ENCODE results near the gene CD81. TPM values are rescaled to one million over a fixed set of nuclear protein-coding genes. Genes with fewer than 3 reads are reported as not detected.

CD81 gene
- total RNA-seq, 1 experiment from 2014 or later, result 296 TPM

DNA sequence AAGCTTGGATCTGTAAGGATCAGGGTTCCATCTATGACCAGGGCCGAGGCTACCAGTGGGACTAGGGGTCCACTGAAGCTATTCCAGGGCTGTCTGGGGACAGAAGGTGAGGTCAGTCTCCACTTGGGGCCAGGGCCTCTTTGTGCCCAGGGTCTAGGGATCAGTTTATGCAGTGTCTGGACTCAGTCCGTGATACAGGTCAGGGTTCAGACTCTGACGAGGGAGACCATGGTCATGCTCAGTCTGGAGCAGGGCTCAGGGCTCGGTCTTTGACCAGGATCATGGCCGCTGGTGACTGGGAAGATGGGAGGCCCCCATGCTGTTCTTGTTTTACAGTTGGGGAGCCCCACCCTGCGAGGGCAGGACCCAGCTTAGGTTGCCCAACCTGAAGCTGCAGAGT is 35.2 kb downstream of the CD81 start:
- Histone ChIP-seq H3K4me2 (ENCODE audit: low read length) (no peak overlapping the region), H3K9ac (ENCODE audit: low read length) (no peak overlapping the region)
- POLR2A ChIA-PET, result no interaction called here

More for the DNA sequence above, 35.2 kb downstream of the CD81 start:
- Histone ChIP-seq H3K27ac (ENCODE audit: low read depth, low read length) (no peak overlapping the region), H2AFZ (ENCODE audit: low read depth, low read length, poor library complexity, severe bottlenecking) (no peak overlapping the region), H3K9me2 (ENCODE audit: insufficient read depth) (no peaks in the 10 kb centered on the region), H3K4me3 (replicated peaks in 1 of 2; ENCODE audit: low read depth in 1 of 2, low read length in 2 of 2) (no peak overlapping the region), H3K27me3 (ENCODE audit: insufficient read depth, low read length) (no peaks in the 10 kb centered on the region), H3K4me1 (ENCODE audit: control insufficient read depth in 1 of 2, insufficient read depth in 2 of 2, low read length in 2 of 2) (no peaks in the 10 kb centered on the region), H4K20me1 (ENCODE audit: insufficient read depth) (no peaks in the 10 kb centered on the region), H3K36me3 (ENCODE audit: control insufficient read depth in 1 of 2, insufficient read depth in 2 of 2, low read length in 2 of 2) (no peaks in the 10 kb centered on the region), H3K9me3 (ENCODE audit: control insufficient read depth in 1 of 2, insufficient read depth in 1 of 2, low read depth in 1 of 2, low read length in 2 of 2) (no peaks in the 10 kb centered on the region), H3K79me2 (ENCODE audit: insufficient read depth, low read length) (no peaks in the 10 kb centered on the region)
- ChIA-PET CTCF (no interaction called here), RAD21 (ENCODE audit: low non-redundant PET in 1 of 2, low total read pairs in 2 of 2, uncharacterized antibody in 2 of 2, unreplicated experiment in 2 of 2) (no interaction called here)
- no TSS peak for BruUV-seq (replicated peaks)
- TF ChIP-seq SIN3A (IDR thresholded peaks at IDR 0.05; ENCODE audit: low read depth) (no peak), POLR2A (IDR thresholded peaks at IDR 0.05; ENCODE audit: borderline replicate concordance, extremely low read depth, insufficient read depth, insufficient read length) (no peak), EZH2 (IDR thresholded peaks at IDR 0.05) (no peak), YY1 (IDR thresholded peaks at IDR 0.05; ENCODE audit: extremely low read depth, insufficient replicate concordance, low read depth, low read length) (no peak), FOSL1 (IDR thresholded peaks at IDR 0.05; ENCODE audit: low read depth) (no peak), TCF7L2 (IDR thresholded peaks at IDR 0.05; ENCODE audit: borderline replicate concordance, extremely low read depth, insufficient read depth, insufficient read length) (no peak), JUND (IDR thresholded peaks at IDR 0.05) (no peak), ZFX (IDR thresholded peaks at IDR 0.05) (no peak), ELF1 (IDR thresholded peaks at IDR 0.05; ENCODE audit: borderline replicate concordance, low read depth) (no peak), SRF (IDR thresholded peaks at IDR 0.05; ENCODE audit: low read depth) (no peak), CEBPB (IDR thresholded peaks at IDR 0.05; ENCODE audit: low read depth) (no peak), RAD21 (IDR thresholded peaks at IDR 0.05; ENCODE audit: low read depth) (no peak), ZNF274 (IDR thresholded peaks at IDR 0.05; ENCODE audit: low read depth, low read length) (no peak), CBX3 (IDR thresholded peaks at IDR 0.05; ENCODE audit: low read depth) (no peak)
- TF ChIP-seq, protein P1, sequence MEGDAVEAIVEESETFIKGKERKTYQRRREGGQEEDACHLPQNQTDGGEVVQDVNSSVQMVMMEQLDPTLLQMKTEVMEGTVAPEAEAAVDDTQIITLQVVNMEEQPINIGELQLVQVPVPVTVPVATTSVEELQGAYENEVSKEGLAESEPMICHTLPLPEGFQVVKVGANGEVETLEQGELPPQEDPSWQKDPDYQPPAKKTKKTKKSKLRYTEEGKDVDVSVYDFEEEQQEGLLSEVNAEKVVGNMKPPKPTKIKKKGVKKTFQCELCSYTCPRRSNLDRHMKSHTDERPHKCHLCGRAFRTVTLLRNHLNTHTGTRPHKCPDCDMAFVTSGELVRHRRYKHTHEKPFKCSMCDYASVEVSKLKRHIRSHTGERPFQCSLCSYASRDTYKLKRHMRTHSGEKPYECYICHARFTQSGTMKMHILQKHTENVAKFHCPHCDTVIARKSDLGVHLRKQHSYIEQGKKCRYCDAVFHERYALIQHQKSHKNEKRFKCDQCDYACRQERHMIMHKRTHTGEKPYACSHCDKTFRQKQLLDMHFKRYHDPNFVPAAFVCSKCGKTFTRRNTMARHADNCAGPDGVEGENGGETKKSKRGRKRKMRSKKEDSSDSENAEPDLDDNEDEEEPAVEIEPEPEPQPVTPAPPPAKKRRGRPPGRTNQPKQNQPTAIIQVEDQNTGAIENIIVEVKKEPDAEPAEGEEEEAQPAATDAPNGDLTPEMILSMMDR (IDR thresholded peaks at IDR 0.05 in 2 of 3, conservative IDR thresholded peaks at IDR 0.05 in 1 of 3; ENCODE audit: borderline replicate concordance in 1 of 3, insufficient read depth in 1 of 3, low read depth in 2 of 3, low read length in 2 of 3), result no peak
- TF ChIP-seq, protein P2, sequence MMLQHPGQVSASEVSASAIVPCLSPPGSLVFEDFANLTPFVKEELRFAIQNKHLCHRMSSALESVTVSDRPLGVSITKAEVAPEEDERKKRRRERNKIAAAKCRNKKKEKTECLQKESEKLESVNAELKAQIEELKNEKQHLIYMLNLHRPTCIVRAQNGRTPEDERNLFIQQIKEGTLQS (IDR thresholded peaks at IDR 0.05), result no peak
- TF ChIP-seq, protein P3, sequence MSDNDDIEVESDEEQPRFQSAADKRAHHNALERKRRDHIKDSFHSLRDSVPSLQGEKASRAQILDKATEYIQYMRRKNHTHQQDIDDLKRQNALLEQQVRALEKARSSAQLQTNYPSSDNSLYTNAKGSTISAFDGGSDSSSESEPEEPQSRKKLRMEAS (IDR thresholded peaks at IDR 0.05), result no peak
- intact Hi-C loops (cut with micrococcal nuclease), result no loop called here
- ATAC-seq, result no peak
- DNase-seq (ENCODE audit: low read depth, low spot score), result no peak

Measured in HCT116 (cell line).